Hepatocyte (in vitro differentiated cells): ENCODE data around the gene CREG1. TPM values are rescaled to one million over a fixed set of nuclear protein-coding genes. Genes with fewer than 3 reads are reported as not detected.

ENCODE experiments used
- DNase-seq: peaks from one replicate; pipeline ENCODE4 v3.0.0-alpha.2; 2016; ENCODE audit warnings: low spot score
- H2AFZ ChIP-seq: fragments of 200-600 bp; sonication (generic); 2 replicates; pipeline ENCODE4 v1.6.0; 2016; ENCODE audit warnings: antibody characterized with exemption, mild to moderate bottlenecking
- H3K27ac ChIP-seq: fragments of 200-600 bp; sonication (generic); 2 replicates; pipeline ENCODE4 v1.5.1; 2016; ENCODE audit warnings: mild to moderate bottlenecking
- H3K27me3 ChIP-seq: fragments of 200-600 bp; sonication (generic); 2 replicates; pipeline ENCODE4 v1.6.1; 2016
- H3K36me3 ChIP-seq: fragments of 200-600 bp; sonication (generic); replicated peaks from 2 replicates; pipeline ENCODE4 v1.5.1; 2016; ENCODE audit warnings: low read depth; ENCODE audit not compliant: insufficient read depth
- H3K4me1 ChIP-seq: fragments of 200-600 bp; sonication (generic); 2 replicates; pipeline ENCODE4 v1.5.1; 2016; ENCODE audit warnings: mild to moderate bottlenecking, moderate library complexity; ENCODE audit not compliant: insufficient read depth
- H3K4me2 ChIP-seq: fragments of 200-600 bp; sonication (generic); 2 replicates; pipeline ENCODE4 v1.6.0; 2016
- H3K4me3 ChIP-seq: fragments of 200-600 bp; sonication (generic); 2 replicates; pipeline ENCODE4 v1.5.1; 2016; ENCODE audit warnings: mild to moderate bottlenecking
- H3K79me2 ChIP-seq: fragments of 200-600 bp; sonication (generic); 2 replicates; pipeline ENCODE4 v1.6.0; 2017; ENCODE audit warnings: mild to moderate bottlenecking
- H3K9me2 ChIP-seq: fragments of 200-600 bp; sonication (generic); replicated peaks from 2 replicates; pipeline ENCODE4 v1.6.0; 2017; ENCODE audit warnings: mild to moderate bottlenecking; ENCODE audit not compliant: insufficient read depth
- H3K9me3 ChIP-seq: fragments of 200-600 bp; sonication (generic); 2 replicates; pipeline ENCODE4 v1.5.1; 2016; ENCODE audit warnings: low read depth, mild to moderate bottlenecking
- H4K20me1 ChIP-seq: fragments of 200-600 bp; sonication (generic); 2 replicates; pipeline ENCODE4 v1.6.0; 2016; ENCODE audit warnings: mild to moderate bottlenecking; ENCODE audit not compliant: insufficient read depth, poor library complexity, severe bottlenecking
- EZH2 ChIP-seq: fragments of 200-600 bp; sonication (generic); IDR thresholded peaks from 2 replicates; pipeline ENCODE4 v1.6.1; 2016; ENCODE audit warnings: antibody characterized with exemption, mild to moderate bottlenecking, borderline replicate concordance
- EZH2phosphoT487 ChIP-seq: fragments of 200-600 bp; sonication (generic); IDR thresholded peaks from one replicate; pipeline ENCODE4 v1.6.1; 2018; ENCODE audit warnings: antibody characterized with exemption, mild to moderate bottlenecking, low read depth, moderate library complexity; ENCODE audit not compliant: unreplicated experiment, severe bottlenecking
- whole genome bisulfite sequencing: methylation state at CpG from one replicate; pipeline ENCODE4 v1.1.6; 2016; ENCODE audit warnings: low lambda C conversion rate; ENCODE audit errors: missing lambda C conversion rate; 5-methylcytosine and 5-hydroxymethylcytosine counted together
- polyA plus RNA-seq: library from polyadenylated mRNA; unstranded; fragments of >200 nt; fragmentation: Nextera tagmentation; extraction: Ambion mirVana; gene quantifications from 2 replicates; pipeline ENCODE4 v1.2.1, GENCODE V29; 2016
- total RNA-seq: library from RNA; depleted of rRNA; stranded (reverse); fragments of >200 nt; gene quantifications from 2 replicates; pipeline ENCODE4 v1.2.3, GENCODE V29; 2014
- TF ChIP-seq, protein P1 (sequence below): fragments of 200-600 bp; sonication (generic); IDR thresholded peaks from 2 replicates; pipeline ENCODE4 v1.5.1; 2016; ENCODE audit warnings: antibody characterized with exemption, mild to moderate bottlenecking; ENCODE audit not compliant: poor library complexity

CREG1 gene
- total RNA-seq (170 and 183 TPM in 2 replicates), polyA plus RNA-seq (126 and 135 TPM in 2 replicates)

DNA sequence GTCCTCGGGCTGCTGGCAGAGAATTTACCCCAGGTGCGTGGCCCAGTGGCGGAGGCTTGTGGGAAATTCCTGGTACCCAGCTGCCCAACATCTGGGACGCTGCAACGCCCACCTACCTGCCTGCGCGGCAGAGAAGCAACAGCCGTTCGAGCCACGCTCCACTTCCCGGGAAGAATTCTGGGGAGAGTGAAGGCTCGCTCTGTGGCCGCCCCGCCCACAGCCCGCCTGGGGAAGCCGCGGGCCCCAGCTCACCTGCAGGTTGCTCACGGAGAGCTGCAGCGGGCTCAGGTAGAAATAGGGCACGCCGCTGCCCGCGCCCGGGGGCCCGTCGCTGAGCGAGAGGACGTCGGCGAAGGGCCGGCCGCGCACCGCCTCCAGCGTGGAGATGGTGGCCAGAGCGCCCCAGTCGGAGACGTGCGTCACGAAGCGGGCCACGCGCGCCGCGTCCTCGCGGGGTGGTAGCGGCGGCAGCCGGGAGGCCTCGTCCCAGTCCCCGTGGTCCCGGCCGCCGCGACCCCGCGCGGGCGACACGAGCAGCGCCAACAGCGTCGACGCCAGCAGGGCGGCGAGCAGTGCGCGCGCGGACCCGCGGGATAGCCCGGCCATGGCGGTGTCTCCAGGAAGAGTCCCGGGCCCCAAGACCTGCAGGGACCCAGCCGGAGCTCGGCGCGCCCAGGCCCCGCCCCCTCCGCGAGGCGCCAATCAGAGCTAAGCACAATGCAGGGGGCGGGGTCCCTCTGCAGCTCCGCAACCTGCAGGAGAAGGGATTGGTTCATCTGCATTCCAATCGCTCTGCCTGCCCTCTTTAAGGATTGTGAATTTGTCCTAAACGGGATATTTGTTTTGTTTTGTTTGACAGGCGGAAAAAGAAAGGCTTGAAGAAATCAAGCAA lies at the start of gene CREG1:
Gene CREG1 (minus strand): TSS at position 627 of the 892 bp plus-strand sequence.
- Histone ChIP-seq H3K4me3 (peak within 1 kb of the TSS; percentile 41), H3K4me2 (peak within 1 kb of the TSS; percentile 82), H3K27me3 (no peaks in the 10 kb centered on the region), H3K4me1 (peaks cover 4% of the 10 kb centered on the region), H3K27ac (peak within 1 kb of the TSS; percentile 75), H3K9me2 (no peaks in the 10 kb centered on the region), H3K9me3 (no peaks in the 10 kb centered on the region), H3K79me2 (peaks cover 37% of the 10 kb centered on the region), H2AFZ (peak within 1 kb of the TSS; percentile 69), H4K20me1 (no peaks in the 10 kb centered on the region), H3K36me3 (no peaks in the 10 kb centered on the region)
- peak; percentile 98 for DNase-seq
- TF ChIP-seq EZH2phosphoT487: no peak
- TF ChIP-seq, protein P1, sequence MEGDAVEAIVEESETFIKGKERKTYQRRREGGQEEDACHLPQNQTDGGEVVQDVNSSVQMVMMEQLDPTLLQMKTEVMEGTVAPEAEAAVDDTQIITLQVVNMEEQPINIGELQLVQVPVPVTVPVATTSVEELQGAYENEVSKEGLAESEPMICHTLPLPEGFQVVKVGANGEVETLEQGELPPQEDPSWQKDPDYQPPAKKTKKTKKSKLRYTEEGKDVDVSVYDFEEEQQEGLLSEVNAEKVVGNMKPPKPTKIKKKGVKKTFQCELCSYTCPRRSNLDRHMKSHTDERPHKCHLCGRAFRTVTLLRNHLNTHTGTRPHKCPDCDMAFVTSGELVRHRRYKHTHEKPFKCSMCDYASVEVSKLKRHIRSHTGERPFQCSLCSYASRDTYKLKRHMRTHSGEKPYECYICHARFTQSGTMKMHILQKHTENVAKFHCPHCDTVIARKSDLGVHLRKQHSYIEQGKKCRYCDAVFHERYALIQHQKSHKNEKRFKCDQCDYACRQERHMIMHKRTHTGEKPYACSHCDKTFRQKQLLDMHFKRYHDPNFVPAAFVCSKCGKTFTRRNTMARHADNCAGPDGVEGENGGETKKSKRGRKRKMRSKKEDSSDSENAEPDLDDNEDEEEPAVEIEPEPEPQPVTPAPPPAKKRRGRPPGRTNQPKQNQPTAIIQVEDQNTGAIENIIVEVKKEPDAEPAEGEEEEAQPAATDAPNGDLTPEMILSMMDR: no peak
- TF ChIP-seq EZH2: no peak
- 2% methylated on average over 90 of the region's 90 CpGs for WGBS

DNA sequence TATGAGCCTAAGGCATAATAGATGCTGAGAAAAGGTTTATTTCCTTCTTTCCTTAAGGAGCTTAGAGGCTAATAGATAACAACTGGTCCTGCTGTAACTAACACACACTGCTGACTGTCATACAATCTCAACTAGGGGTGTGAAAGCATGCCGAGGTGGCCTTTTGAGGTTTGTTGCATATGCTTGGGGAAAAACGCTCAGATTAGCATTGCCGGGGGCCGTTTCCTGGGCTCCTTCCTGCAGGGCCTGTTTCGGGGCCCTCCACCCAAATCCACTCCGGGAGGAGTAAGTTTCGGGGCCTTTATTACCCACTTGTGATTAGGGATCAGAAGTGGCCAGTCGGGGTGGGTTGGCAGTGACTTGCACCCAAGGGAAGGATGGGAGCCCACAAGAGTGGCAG lies 49.3 kb upstream of the CREG1 start:
- no peaks in the 10 kb centered on the region for H3K36me3 ChIP-seq
- DNase-seq: no peak
- H3K27ac ChIP-seq: no peak overlapping the region

DNA sequence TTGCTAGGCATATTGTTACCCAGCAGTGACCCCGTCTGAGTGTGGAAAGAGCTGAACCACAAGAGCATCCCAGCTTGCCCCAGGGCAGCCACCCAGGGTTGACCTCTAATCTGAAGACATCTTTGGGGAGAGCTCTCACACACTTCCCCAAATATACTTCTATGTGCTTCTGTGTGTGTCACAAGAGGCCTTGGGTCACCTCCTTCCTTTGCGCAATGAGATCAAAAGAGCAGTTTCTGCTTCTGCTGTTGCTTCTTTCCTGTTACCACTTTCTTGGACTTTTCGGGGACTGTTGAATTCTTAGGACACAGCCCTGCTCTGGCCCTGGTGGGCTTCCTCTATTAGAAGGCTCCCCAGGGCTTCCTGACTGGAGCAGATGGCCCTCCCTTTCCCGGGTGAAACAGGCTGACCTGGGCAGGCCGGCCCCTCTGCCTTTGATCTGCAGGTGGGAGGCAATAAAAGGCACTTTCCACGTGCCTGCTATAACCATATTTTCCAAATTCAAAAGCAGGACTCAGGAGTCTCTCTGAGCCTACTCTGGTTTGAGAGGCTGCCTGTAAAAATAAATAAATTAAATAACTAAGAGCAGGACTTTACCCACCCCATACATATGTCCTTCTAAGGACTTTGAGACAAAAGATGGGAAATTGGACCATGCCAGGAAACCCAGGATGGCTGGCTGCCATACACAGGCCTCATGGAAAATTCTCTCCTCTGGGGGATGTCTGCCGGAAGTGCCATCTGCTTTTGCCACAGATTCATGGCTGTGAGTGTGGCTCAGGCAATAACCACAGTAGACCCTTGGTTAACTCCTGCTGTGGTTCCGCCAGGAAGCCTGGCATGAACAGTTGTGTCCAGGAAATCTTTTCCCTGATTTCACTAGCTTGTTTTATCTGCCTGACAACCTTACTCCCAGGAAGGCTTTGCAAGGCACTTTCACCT lies 48.2 kb upstream of the CREG1 start:
- Histone ChIP-seq H2AFZ (no peak overlapping the region), H3K36me3 (no peaks in the 10 kb centered on the region), H3K27me3 (no peaks in the 10 kb centered on the region), H3K79me2 (no peaks in the 10 kb centered on the region), H3K4me1 (peaks cover 9% of the 10 kb centered on the region), H3K9me2 (no peaks in the 10 kb centered on the region), H3K4me3 (no peak overlapping the region), H3K27ac (no peak overlapping the region), H3K4me2 (no peak overlapping the region), H4K20me1 (no peaks in the 10 kb centered on the region), H3K9me3 (no peaks in the 10 kb centered on the region)
- no peak for DNase-seq
- no peak for TF ChIP-seq EZH2
- TF ChIP-seq, protein P1: no peak
- TF ChIP-seq EZH2phosphoT487: no peak
- WGBS: 57% methylated on average over 8 of the region's 8 CpGs

More for the DNA sequence above, 49.3 kb upstream of the CREG1 start:
- Histone ChIP-seq H3K4me3 (no peak overlapping the region), H3K4me1 (peaks cover 9% of the 10 kb centered on the region), H2AFZ (no peak overlapping the region), H3K4me2 (no peak overlapping the region), H3K9me3 (no peaks in the 10 kb centered on the region), H4K20me1 (no peaks in the 10 kb centered on the region), H3K9me2 (no peaks in the 10 kb centered on the region), H3K27me3 (no peaks in the 10 kb centered on the region), H3K79me2 (no peaks in the 10 kb centered on the region)
- TF ChIP-seq, protein P1: no peak
- TF ChIP-seq EZH2phosphoT487 (no peak), EZH2 (no peak)
- WGBS: 78% methylated on average over 8 of the region's 8 CpGs
